GM13976 (cell line): ENCODE results near the gene BABAM2.

ENCODE experiments used
- DNase-seq: peaks from one replicate; pipeline ENCODE4 v3.0.0; 2012; ENCODE audit warnings: low spot score
- in situ Hi-C: fragments of 300-500 bp; cut with MboI; formaldehyde crosslinking; loops from one replicate; pipeline ENCODE4 v1.12.0; 2022; ENCODE audit warnings: low sequenced_read_pairs, mixed read lengths, inconsistent platforms; ENCODE audit not compliant: unreplicated experiment
- TF ChIP-seq, protein P1 (sequence below): IDR thresholded peaks from 2 replicates; pipeline ENCODE4 v1.5.1; 2012; ENCODE audit warnings: borderline replicate concordance, mild to moderate bottlenecking; ENCODE audit not compliant: insufficient read depth; ENCODE audit errors: extremely low read depth, missing control alignments, control extremely low read depth

Gene BABAM2

DNA sequence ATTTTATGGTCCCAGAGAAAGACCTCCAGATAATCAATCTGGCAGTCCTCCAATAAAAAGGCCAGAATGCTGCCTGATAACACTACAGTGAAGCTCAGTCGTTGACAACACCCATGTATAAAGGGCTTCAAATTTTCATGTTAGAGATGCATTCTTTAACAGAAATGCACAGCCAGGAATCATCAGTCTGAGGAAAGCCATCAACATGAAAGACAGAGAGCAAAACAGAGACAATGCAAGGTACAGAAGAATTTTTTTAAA, 13.8 kb downstream of the BABAM2 start:
- TF ChIP-seq, protein P1, sequence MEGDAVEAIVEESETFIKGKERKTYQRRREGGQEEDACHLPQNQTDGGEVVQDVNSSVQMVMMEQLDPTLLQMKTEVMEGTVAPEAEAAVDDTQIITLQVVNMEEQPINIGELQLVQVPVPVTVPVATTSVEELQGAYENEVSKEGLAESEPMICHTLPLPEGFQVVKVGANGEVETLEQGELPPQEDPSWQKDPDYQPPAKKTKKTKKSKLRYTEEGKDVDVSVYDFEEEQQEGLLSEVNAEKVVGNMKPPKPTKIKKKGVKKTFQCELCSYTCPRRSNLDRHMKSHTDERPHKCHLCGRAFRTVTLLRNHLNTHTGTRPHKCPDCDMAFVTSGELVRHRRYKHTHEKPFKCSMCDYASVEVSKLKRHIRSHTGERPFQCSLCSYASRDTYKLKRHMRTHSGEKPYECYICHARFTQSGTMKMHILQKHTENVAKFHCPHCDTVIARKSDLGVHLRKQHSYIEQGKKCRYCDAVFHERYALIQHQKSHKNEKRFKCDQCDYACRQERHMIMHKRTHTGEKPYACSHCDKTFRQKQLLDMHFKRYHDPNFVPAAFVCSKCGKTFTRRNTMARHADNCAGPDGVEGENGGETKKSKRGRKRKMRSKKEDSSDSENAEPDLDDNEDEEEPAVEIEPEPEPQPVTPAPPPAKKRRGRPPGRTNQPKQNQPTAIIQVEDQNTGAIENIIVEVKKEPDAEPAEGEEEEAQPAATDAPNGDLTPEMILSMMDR: no peak
- DNase-seq: no peak
- in situ Hi-C loops: no loop called here

DNA sequence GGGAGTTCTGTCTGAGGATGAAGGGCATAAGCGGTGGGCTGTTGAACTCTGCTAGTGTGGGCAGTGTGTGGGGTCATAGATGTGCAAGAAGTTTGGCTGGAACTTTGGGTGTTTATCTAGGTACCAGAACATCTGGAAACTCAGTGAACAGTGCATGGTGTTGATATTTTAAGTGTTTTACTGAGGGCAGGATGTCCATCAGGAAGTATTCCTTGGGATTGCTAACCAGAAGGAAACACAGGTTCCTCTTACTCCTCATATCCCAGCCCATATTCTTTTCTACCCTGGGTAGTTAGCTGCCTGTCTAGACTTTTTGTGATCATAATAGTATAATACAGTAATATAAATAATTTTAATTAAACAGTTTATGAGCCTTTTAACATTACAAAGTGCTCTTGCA, 15.5 kb downstream of the BABAM2 start:
- TF ChIP-seq, protein P1: no peak
- DNase-seq: no peak
- in situ Hi-C loops: no loop called here

DNA sequence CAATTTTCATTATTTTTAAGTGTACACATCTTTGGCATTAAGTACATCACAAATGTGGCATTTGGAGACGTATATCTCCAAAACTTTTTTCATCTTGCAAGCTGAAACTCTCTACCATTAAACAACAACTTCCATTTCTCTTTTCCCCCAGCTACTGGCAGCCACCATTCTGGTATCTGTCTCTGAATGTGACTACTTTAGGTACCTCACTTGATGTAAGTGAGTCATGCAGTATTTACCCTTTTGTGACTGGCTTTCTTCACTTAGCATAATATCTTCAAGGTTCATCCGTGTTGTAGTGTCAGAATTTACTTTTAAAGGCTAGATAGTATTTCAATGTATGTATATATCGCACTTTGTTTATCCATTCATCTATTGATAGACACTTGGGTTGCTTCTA, 17.0 kb downstream of the BABAM2 start:
- in situ Hi-C loops: no loop called here
- DNase-seq: no peak
- TF ChIP-seq, protein P1: no peak

DNA sequence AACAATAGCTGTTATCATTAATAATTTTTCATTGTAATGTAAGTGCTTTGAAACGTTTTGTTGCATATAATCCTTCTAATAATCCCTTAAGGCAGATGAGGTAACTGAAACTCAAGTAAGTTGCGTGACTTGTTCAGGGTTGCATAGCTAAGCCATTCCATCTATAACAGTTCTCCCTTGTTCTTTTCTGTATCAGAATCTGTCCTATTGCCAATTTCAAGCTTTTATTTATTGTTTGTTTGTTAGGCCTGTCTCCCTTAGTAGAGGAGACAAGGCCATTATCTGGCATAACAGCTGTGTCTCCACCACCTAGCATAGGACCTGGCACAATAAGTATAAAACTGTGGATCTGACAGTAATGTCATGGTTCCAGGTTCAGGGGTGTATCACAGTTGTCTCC, 19.4 kb downstream of the BABAM2 start:
- in situ Hi-C loops: no loop called here

DNA sequence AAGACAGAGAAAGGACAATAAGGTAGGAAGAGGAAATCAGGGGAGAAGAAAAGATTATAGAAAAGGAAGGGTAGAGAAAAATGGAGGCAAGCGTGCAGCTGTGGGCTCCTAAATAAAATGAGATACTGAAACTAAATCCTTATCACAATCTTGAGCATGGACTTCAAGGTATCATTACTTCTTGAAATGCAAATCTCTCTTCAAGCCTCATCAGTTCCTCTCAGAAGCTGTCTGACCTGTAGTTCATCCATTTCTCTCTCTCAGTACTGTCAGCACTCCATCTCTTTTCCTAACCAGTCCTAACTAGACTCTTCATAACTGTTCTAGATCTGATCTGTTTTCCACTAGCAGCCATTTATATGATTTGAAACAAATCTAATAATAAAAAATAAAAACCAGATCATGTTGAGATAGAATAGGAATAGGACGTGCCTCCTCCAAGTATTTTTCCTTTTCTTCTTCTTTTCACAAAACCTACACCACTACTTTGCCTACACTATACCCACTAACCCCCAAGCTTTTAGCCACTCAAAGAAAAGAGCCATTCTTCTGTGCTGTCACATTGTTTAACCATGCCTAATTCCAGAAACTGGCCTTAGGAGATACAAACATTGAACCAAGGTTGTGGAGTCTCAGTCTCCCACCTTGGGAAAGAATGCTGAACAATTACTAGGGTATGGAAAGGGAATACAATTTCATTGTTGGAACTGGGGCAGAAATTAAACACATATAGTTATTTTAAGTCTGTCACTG, 21.1 kb downstream of the BABAM2 start:
- in situ Hi-C loops: no loop called here
- no peak for DNase-seq
- TF ChIP-seq, protein P1: no peak

More for the DNA sequence above, 19.4 kb downstream of the BABAM2 start:
- DNase-seq: no peak
- TF ChIP-seq, protein P1: no peak

DNA sequence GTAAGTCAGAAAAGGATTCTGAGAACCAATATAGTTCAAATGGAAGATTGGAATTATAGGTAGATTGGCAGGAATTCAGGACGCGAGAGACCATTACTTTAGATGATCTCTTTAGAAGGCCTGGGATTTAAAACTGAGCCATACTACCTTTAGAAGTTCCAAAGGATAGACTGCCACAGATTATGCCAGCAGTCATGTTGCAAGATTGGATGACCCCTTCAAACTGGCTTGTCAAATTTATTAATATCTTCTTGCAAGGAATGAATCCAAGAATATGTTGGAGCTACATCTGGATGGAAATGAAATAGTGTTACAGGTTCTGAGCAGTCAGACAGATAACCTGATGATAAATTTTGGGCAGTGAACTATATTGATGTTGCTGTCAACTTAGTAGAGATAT, 22.0 kb downstream of the BABAM2 start:
- in situ Hi-C loops: no loop called here
- DNase-seq: no peak
- TF ChIP-seq, protein P1: no peak
